GM21529 (cell line): ENCODE measurements around the gene FLNA.
A peak's percentile ranks its signal among the peaks of the same experiment; 100 is the strongest.
"Not testable (repeated sequence)": the region's sequence is repeated elsewhere in the genome, so short reads cannot be mapped to it uniquely, and the experiment has no call there.

Experiments used
- ATAC-seq: cut with Tn5 transposase; IDR thresholded peaks from one replicate; pipeline ENCODE4 v1.9.1; 2021; ENCODE audit not compliant: unreplicated experiment

The FLNA gene

GRCh38 chrX:154398668-154399526 lies 24.5 kb upstream of the FLNA start:
- ATAC-seq = peak; percentile 30

GRCh38 chrX:154397888-154398667 lies 23.6 kb upstream of the FLNA start, which contains the start of gene RPL10:
Gene RPL10 (plus strand): TSS chrX:154398377. CDS start chrX:154398520, 143 bp downstream.
- ATAC-seq = peak; percentile 77

- peak; percentile 53 for ATAC-seq
Observed at GRCh38 chrX:154396973-154397887, 22.8 kb upstream of the FLNA start.

- ATAC-seq = not testable (repeated sequence)
Observed at GRCh38 chrX:154396363-154396762, 21.9 kb upstream of the FLNA start.

GRCh38 chrX:154389812-154390747 lies 15.6 kb upstream of the FLNA start:
- ATAC-seq = peak; percentile 75

GRCh38 chrX:154388649-154389048 lies 14.2 kb upstream of the FLNA start:
- not testable (repeated sequence) for ATAC-seq

GRCh38 chrX:154388094-154388493 lies 13.7 kb upstream of the FLNA start:
- ATAC-seq = peak; percentile 26

GRCh38 chrX:154384284-154384892 lies 10.0 kb upstream of the FLNA start:
- ATAC-seq = no peak

- no peak for ATAC-seq
Observed at GRCh38 chrX:154383359-154384283, 9.2 kb upstream of the FLNA start.

GRCh38 chrX:154382483-154383069 lies 8.1 kb upstream of the FLNA start:
- ATAC-seq = no peak

GRCh38 chrX:154381271-154381670 lies 6.8 kb upstream of the FLNA start:
- no peak for ATAC-seq

GRCh38 chrX:154380787-154381186 lies 6.4 kb upstream of the FLNA start:
- ATAC-seq = no peak

GRCh38 chrX:154380153-154380552 lies 5.7 kb upstream of the FLNA start:
- no peak for ATAC-seq

GRCh38 chrX:154379569-154379951 lies 5.1 kb upstream of the FLNA start:
- ATAC-seq = no peak

- ATAC-seq = peak; percentile 78
Observed at GRCh38 chrX:154378799-154379568, 4.5 kb upstream of the FLNA start, which contains the start of gene EMD. Gene EMD (plus strand): TSS chrX:154379295. CDS start chrX:154379485, 190 bp downstream.

GRCh38 chrX:154378059-154378798 lies 3.8 kb upstream of the FLNA start:
- ATAC-seq = peak; percentile 2
